Colonic mucosa (tissue), 4 donors: ENCODE results near the gene SPRED3. TPM values are rescaled to one million over a fixed set of nuclear protein-coding genes. Genes with fewer than 3 reads are reported as not detected.
"Not testable (repeated sequence)": the region's sequence is repeated elsewhere in the genome, so short reads cannot be mapped to it uniquely, and the experiment has no call there.

ENCODE experiments used
- DNase-seq: peaks from one replicate; pipeline ENCODE4 v3.0.0-alpha.2; 2020
- H3K27ac ChIP-seq: fragments of 200-600 bp; one replicate; pipeline ENCODE4 v1.8.0; 2021
- H3K27me3 ChIP-seq: fragments of 200-600 bp; one replicate; pipeline ENCODE4 v1.8.0; 2021
- H3K36me3 ChIP-seq: fragments of 200-600 bp; one replicate; pipeline ENCODE4 v1.8.0; 2021
- H3K4me1 ChIP-seq: fragments of 200-600 bp; one replicate; pipeline ENCODE4 v1.8.0; 2021; ENCODE audit warnings: mild to moderate bottlenecking
- H3K4me3 ChIP-seq: fragments of 200-600 bp; one replicate; pipeline ENCODE4 v1.8.0; 2021
- H3K9ac ChIP-seq, 2 donors: one replicate each; pipeline ENCODE4 v1.7.0; 2013; ENCODE audit warnings: control low read depth in 2 of 2, low read depth in 2 of 2, low read length in 2 of 2
- H3K9me3 ChIP-seq: fragments of 200-600 bp; one replicate; pipeline ENCODE4 v1.8.0; 2021
- intact Hi-C: fragments of 100-400 bp; cut with DNase I; formaldehyde crosslinking; loops from one replicate; pipeline ENCODE4 v1.14.1; 2022
- total RNA-seq, 2 donors: library from RNA; stranded (reverse); fragmentation: NEBNext Ultra II Directional in 1 of 2; extraction: Animal tissue kit (Norgen Biotek cat#: 25700) in 1 of 2; gene quantifications; one replicate each; pipeline ENCODE4 v1.2.1, GENCODE V29; 2021
- TF ChIP-seq, protein P1 (sequence below): fragments of 200-600 bp; IDR thresholded peaks from one replicate; pipeline ENCODE4 v1.8.0; 2022; ENCODE audit warnings: antibody characterized with exemption, mild to moderate bottlenecking
- donor health status: healthy.
- donor health status: DM: no; HTN: no; CAD: no.
- donor health status: DM: no; HTN: no; CAD: no.

Gene SPRED3
- total RNA-seq, 2 donors from 2014 or later = 0.61 to 0.99 TPM

GRCh38 chr19:38425222-38425809 lies 36.8 kb downstream of the SPRED3 start:
- Histone ChIP-seq H3K4me3 (peak overlapping the region; percentile 5), H3K27me3 (no peaks in the 10 kb centered on the region), H3K36me3 (no peaks in the 10 kb centered on the region), H3K9me3 (no peaks in the 10 kb centered on the region), H3K9ac (peak overlapping the region in 1 of 2 donors; percentile 35), H3K4me1 (no peaks in the 10 kb centered on the region), H3K27ac (no peak overlapping the region)
- TF ChIP-seq, protein P1, sequence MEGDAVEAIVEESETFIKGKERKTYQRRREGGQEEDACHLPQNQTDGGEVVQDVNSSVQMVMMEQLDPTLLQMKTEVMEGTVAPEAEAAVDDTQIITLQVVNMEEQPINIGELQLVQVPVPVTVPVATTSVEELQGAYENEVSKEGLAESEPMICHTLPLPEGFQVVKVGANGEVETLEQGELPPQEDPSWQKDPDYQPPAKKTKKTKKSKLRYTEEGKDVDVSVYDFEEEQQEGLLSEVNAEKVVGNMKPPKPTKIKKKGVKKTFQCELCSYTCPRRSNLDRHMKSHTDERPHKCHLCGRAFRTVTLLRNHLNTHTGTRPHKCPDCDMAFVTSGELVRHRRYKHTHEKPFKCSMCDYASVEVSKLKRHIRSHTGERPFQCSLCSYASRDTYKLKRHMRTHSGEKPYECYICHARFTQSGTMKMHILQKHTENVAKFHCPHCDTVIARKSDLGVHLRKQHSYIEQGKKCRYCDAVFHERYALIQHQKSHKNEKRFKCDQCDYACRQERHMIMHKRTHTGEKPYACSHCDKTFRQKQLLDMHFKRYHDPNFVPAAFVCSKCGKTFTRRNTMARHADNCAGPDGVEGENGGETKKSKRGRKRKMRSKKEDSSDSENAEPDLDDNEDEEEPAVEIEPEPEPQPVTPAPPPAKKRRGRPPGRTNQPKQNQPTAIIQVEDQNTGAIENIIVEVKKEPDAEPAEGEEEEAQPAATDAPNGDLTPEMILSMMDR = no peak
- DNase-seq = no peak
- intact Hi-C loops = no loop called here

- DNase-seq = peak; percentile 32
- no peaks in the 10 kb centered on the region for H3K36me3 ChIP-seq
- H3K27ac ChIP-seq = no peak within 1 kb of the TSS
- no peaks in the 10 kb centered on the region for H3K27me3 ChIP-seq
- H3K9ac ChIP-seq = peak within 1 kb of the TSS in 1 of 2 donors; percentile 35
- intact Hi-C loops = no loop called here
- peak within 1 kb of the TSS; percentile 5 for H3K4me3 ChIP-seq
- TF ChIP-seq, protein P1 = no peak
- H3K4me1 ChIP-seq = no peaks in the 10 kb centered on the region
- H3K9me3 ChIP-seq = no peaks in the 10 kb centered on the region
Observed at GRCh38 chr19:38425810-38426466, 37.4 kb downstream of the SPRED3 start, which contains the start of gene RASGRP4. TSS of gene RASGRP4 (minus strand) at chr19:38426219. CDS start at chr19:38426091, 128 bp downstream.

DNA sequence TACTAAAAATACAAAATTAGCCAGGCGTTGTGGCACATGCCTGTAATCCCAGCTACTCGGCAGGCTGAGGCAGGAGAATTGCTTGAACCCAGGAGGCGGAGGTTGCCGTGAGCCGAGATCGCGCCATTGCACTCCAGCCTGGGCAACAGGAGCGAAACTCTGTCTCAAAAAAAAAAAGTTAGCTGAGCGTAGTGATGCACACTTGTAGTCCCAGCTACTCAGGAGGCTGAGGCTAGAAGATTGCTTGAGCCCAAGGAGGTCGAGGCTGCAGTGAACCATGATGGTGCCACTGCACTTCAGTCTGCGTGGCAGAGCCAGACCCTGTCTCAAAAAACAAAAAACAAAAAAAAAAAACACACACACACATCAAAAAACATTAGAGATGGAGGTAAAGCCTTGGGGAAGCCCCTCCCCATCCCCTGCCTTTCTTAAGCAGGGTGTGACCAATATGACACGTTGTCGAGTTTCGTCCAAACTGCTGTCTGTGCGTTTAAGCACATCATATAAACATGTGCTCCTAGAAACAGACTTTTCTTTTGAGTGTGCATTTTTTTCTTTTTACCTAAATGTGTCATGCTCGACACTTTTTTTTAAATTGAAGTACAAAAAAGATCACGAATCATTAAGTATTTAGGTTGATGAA lies 38.7 kb downstream of the SPRED3 start:
- H3K4me3 ChIP-seq, H3K27ac ChIP-seq, intact Hi-C loops, H3K36me3 ChIP-seq, DNase-seq, H3K9ac ChIP-seq, H3K27me3 ChIP-seq, H3K4me1 ChIP-seq, H3K9me3 ChIP-seq: not testable (repeated sequence)

- TF ChIP-seq, protein P1 = no peak
- intact Hi-C loops = no loop called here
- Histone ChIP-seq H3K9me3 (no peaks in the 10 kb centered on the region), H3K9ac (no peak overlapping the region), H3K27ac (no peak overlapping the region), H3K36me3 (no peaks in the 10 kb centered on the region), H3K4me1 (no peaks in the 10 kb centered on the region), H3K27me3 (no peaks in the 10 kb centered on the region), H3K4me3 (no peak overlapping the region)
- no peak for DNase-seq
Observed at GRCh38 chr19:38429055-38429810, 40.7 kb downstream of the SPRED3 start.

- no peaks in the 10 kb centered on the region for H3K36me3 ChIP-seq
- H3K4me1 ChIP-seq = no peaks in the 10 kb centered on the region
- no peaks in the 10 kb centered on the region for H3K27me3 ChIP-seq
- no peak overlapping the region for H3K4me3 ChIP-seq
- TF ChIP-seq, protein P1 = no peak
- no peak overlapping the region for H3K9ac ChIP-seq
- no peaks in the 10 kb centered on the region for H3K9me3 ChIP-seq
- intact Hi-C loops = no loop called here
- no peak overlapping the region for H3K27ac ChIP-seq
- no peak for DNase-seq
Observed at GRCh38 chr19:38429811-38430156, 41.3 kb downstream of the SPRED3 start.
